Muscle of leg (tissue), 9 donors: Measurements from ENCODE around the gene IFT22. TPM values are rescaled to one million over a fixed set of nuclear protein-coding genes. Genes with fewer than 3 reads are reported as not detected.

ENCODE experiments used
- polyA plus RNA-seq, 8 donors: library from polyadenylated mRNA; unstranded; fragments of 120-200 nt; gene quantifications; one replicate each; pipeline versions ENCODE4 v1.2.1 to v1.2.3, GENCODE V29; 2013; ENCODE audit warnings: inconsistent platforms in 1 of 8, low replicate concordance in 1 of 8; ENCODE audit not compliant: insufficient read length in 8 of 8, insufficient read depth in 1 of 8
- total RNA-seq: library from RNA; stranded (reverse); fragments of 120-200 nt; gene quantifications from one replicate; pipeline ENCODE4 v1.2.4, GENCODE V29; 2013

The IFT22 gene
- total and polyA plus RNA-seq, 9 donors = 25.4 to 31.6 (median 28.3) TPM

Other genes with a start within 250 kb of the IFT22 start
- 7.2 TPM for gene TRIM56, start 236.3 kb downstream of the IFT22 start, total RNA-seq
- 10 to 100 TPM in 1 of 8 donors, 1 to 10 TPM in 7; 7.3 to 12.7 (median 8.5) TPM for gene TRIM56, start 236.3 kb downstream of the IFT22 start, polyA plus RNA-seq
- 1.6 TPM for gene SERPINE1, start 194.7 kb downstream of the IFT22 start, total RNA-seq
- gene SERPINE1, start 194.7 kb downstream of the IFT22 start, polyA plus RNA-seq = 1 to 10 TPM; 3.2 to 8.5 (median 6.2) TPM
- gene AP1S1, start 167.3 kb downstream of the IFT22 start, total RNA-seq = 21.1 TPM
- gene AP1S1, start 167.3 kb downstream of the IFT22 start, polyA plus RNA-seq = 10 to 100 TPM; 20.2 to 36.8 (median 23.8) TPM
- not detected for gene VGF, start 156.2 kb downstream of the IFT22 start, total RNA-seq
- gene VGF, start 156.2 kb downstream of the IFT22 start, polyA plus RNA-seq = under 1 TPM in 1 of 8 donors, not detected in 7; 0.08 TPM
- gene NAT16, start 141.5 kb downstream of the IFT22 start, total RNA-seq = not detected
- under 1 TPM in 1 of 8 donors, not detected in 7; 0.12 TPM for gene NAT16, start 141.5 kb downstream of the IFT22 start, polyA plus RNA-seq
- gene MOGAT3, start 120.8 kb downstream of the IFT22 start, total RNA-seq = not detected
- 1 to 10 TPM in 1 of 8 donors, under 1 TPM in 2, not detected in 5; 0.10 to 2.4 (median 0.51) TPM for gene MOGAT3, start 120.8 kb downstream of the IFT22 start, polyA plus RNA-seq
- 24.8 TPM for gene PLOD3, start 104.2 kb downstream of the IFT22 start, total RNA-seq
- gene PLOD3, start 104.2 kb downstream of the IFT22 start, polyA plus RNA-seq = 10 to 100 TPM; 41.3 to 78.2 (median 51.1) TPM
- 67.3 TPM for gene ZNHIT1, start 103.6 kb downstream of the IFT22 start, total RNA-seq
- gene ZNHIT1, start 103.6 kb downstream of the IFT22 start, polyA plus RNA-seq = 10 to 100 TPM; 45.4 to 59.6 (median 47.6) TPM
- 4.3 TPM for gene CLDN15, start 84.0 kb downstream of the IFT22 start, total RNA-seq
- 10 to 100 TPM in 1 of 8 donors, 1 to 10 TPM in 7; 5.4 to 13.7 (median 6.9) TPM for gene CLDN15, start 84.0 kb downstream of the IFT22 start, polyA plus RNA-seq
- gene FIS1, start 76.7 kb downstream of the IFT22 start, total RNA-seq = 178 TPM
- 100 to 1,000 TPM; 124 to 154 (median 137) TPM for gene FIS1, start 76.7 kb downstream of the IFT22 start, polyA plus RNA-seq
- 1.2 TPM for gene COL26A1, start 41.1 kb upstream of the IFT22 start, total RNA-seq
- 1 to 10 TPM in 7 of 8 donors, under 1 TPM in 1; 0.84 to 5.3 (median 3.5) TPM for gene COL26A1, start 41.1 kb upstream of the IFT22 start, polyA plus RNA-seq